ENCODE measurements around the gene MAPK10.

DNA sequence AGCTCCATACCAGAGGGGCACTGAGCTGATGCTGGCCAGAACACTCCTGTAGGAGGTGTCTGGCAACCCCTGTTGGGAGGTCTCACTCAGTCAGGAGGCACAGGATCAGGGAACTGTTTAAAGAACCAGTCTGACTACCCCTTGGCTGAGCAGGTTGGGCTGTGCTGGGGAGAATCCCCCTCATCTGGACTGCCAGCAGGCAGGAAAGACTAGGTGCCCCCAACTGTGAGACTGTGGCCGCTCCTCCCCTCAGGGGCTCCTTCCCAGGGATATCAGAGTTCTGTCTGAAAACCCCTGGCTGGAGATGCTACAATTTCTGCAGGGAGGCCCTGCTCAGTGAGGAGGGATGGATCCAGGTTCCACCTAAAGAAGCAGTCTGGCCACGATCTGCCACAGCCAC lies 245.3 kb downstream of the MAPK10 start:
- TF ChIP-seq, protein P1, sequence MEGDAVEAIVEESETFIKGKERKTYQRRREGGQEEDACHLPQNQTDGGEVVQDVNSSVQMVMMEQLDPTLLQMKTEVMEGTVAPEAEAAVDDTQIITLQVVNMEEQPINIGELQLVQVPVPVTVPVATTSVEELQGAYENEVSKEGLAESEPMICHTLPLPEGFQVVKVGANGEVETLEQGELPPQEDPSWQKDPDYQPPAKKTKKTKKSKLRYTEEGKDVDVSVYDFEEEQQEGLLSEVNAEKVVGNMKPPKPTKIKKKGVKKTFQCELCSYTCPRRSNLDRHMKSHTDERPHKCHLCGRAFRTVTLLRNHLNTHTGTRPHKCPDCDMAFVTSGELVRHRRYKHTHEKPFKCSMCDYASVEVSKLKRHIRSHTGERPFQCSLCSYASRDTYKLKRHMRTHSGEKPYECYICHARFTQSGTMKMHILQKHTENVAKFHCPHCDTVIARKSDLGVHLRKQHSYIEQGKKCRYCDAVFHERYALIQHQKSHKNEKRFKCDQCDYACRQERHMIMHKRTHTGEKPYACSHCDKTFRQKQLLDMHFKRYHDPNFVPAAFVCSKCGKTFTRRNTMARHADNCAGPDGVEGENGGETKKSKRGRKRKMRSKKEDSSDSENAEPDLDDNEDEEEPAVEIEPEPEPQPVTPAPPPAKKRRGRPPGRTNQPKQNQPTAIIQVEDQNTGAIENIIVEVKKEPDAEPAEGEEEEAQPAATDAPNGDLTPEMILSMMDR (optimal IDR thresholded peaks at IDR 0.05 in 1 of 3, IDR thresholded peaks at IDR 0.05 in 1 of 3, conservative IDR thresholded peaks at IDR 0.05 in 1 of 3; ENCODE audit: extremely low read depth in 1 of 3, insufficient read depth in 2 of 3, low read length in 3 of 3), result no peak
- TF ChIP-seq EZH2 (IDR thresholded peaks at IDR 0.05; ENCODE audit: low read length), result no peak

Measured in keratinocyte (primary cell).